HG03457 (cell line): Measurements from ENCODE around the gene RNF13.
"Not testable (repeated sequence)": the region's sequence is repeated elsewhere in the genome, so short reads cannot be mapped to it uniquely, and the experiment has no call there.

Experiments
- ATAC-seq: cut with Tn5 transposase; IDR thresholded peaks from one replicate; pipeline ENCODE4 v1.9.1; 2021; ENCODE audit warnings: moderate number of reproducible peaks; ENCODE audit not compliant: unreplicated experiment

Gene RNF13

GRCh38 chr3:149947231-149947630, 134.2 kb downstream of the RNF13 start:
- ATAC-seq: no peak

- ATAC-seq: no peak
These were observed 136.2 kb downstream of the RNF13 start for GRCh38 chr3:149949181-149949580.

DNA sequence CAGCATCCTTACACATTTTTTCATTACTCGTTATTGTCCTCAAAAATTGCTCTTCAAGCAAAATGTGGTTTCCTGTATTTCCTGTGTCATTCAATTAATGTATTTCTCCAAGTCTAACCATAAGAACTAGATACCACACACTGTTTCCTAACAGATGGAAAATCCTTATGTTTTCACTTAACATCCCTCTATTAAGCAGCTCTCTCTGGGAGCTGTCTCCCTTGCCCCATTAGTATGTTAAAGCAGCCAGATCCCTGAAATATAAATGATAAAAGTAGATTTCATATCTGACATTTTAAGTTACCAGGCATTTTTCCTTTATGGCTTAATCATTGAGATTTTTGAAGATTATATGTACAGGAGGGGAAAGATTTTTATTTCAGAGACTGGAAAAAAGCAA, 141.8 kb downstream of the RNF13 start:
- ATAC-seq: no peak

- ATAC-seq: no peak
These were observed 142.4 kb downstream of the RNF13 start for GRCh38 chr3:149955449-149955848.

- no peak for ATAC-seq
These were observed 144.5 kb downstream of the RNF13 start for GRCh38 chr3:149957361-149958125.

DNA sequence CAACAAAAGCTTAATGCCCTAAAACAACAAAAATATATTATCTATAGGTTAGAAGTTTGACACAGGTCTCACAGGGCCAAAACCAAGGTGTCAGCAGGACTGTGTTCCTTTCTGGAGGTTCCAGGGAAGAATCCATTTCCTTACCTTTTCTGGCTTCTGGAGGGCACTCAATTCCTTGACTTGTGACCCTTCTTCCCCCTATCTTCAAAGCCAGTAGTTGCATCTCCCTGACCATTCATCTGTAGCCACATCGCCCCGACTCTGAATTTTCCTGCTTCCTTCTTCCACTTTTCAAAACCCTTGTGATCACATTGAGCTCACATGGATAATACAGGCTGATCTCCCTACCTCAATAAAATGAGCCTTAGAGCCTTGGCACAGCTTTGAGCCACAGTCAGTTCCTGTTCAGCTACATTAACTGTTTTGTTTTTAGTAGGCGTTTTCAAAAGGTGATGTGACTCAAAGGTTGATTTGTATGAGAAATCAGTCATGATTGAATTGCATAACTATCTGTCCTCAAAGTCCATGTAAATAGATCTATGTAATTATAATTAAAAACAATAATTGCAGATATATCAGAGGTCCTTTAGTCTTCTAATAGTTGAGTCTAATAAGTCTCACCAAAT, 145.3 kb downstream of the RNF13 start:
- no peak for ATAC-seq

DNA sequence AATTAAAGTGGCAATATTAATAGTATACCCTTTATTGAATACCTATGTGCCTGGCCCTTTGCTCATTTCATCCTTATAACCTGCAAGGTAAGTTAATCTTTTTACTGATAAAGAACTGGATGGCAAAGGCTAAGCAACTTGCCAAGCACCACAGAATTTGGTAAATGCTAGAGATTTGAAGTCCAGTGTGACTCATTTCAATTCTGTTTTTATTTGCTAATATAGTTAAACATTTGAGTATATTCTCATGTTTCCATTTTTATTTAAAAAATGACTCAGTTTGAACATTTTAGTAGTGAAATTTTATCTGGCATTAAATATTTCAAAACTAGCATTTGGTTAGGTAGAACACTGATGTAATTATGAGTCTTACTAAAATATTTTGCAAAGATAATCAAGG, 146.4 kb downstream of the RNF13 start:
- no peak for ATAC-seq

DNA sequence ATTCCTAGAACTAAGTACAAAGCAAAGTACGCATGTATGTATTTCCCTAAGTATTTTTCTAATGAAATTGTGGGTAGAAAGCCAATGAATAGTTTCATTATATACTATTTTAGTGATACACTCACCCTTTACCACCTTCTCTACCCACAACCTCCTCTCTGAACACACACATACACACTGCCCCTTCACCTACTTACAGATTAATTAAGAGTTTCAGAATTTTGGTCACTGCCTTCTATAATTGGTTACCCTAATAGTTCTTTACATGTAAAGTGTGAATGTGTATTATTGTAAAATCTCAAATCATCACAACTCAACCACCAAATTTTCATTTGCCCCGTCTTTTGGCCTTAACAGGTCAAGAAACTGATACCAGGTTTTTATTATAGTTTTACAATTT, 150.5 kb downstream of the RNF13 start:
- ATAC-seq: no peak

- ATAC-seq: no peak
These were observed 151.3 kb downstream of the RNF13 start for GRCh38 chr3:149964291-149964690.

GRCh38 chr3:149965278-149965677, 152.3 kb downstream of the RNF13 start:
- ATAC-seq: no peak

- ATAC-seq: no peak
These were observed 154.2 kb downstream of the RNF13 start for GRCh38 chr3:149967086-149967685.

DNA sequence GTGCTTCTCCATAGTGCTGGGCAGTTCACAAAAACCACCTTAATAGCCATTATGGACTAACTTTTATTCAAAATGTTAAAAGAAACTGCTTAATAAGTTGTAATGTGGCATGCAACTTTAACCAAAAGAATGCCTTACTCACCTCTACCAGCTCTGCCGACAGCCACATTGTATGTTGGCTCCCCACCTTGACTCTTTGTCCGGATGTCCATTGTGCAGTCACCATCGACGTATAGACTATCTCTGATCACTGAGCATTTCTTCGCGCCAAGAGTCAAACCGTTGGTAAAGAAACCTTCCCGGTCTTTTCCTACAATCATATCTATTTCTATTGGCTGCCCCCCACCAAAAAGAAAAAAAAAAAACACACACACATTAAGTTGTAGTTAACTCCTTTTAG, 155.2 kb downstream of the RNF13 start:
- no peak for ATAC-seq

- no peak for ATAC-seq
These were observed 156.3 kb downstream of the RNF13 start for GRCh38 chr3:149969110-149969939.

DNA sequence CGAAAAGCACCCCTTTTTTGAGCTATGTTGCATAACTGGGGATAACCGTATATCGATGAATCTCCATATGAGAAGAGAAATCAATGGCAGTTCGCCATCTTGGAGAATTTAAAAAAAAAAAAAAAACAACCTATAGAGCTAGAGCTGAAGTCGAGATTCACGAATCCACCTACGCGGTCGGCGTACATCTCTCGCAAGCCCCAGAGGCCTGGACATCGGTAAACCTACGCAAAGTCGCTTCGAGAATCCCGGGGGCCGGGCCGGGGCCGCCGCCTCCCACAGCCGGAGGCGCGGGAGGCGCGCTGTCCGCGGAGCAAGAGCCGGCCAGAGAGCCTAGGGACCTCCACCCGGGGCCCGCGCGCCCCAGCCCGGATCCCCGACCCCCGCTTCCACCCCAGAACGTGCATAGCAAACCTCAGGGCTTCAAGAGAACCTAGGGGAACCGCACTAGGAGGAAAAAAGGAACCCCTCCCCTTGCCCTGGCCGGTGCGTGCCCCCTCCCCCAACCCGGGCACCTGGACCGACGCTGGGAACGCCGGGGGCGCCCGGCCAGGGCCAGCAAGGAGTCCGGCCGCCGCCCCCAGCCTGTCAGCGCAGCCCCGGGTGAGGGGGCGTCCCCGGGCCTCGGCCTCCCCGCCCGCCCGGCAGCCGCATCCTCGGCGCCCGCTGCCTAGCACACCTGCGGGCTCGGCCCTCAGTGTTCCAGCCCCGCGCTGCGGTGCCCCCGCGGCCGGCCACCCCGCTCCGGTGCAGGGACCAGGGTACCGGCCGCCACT, 157.1 kb downstream of the RNF13 start:
- peak; percentile 58 for ATAC-seq

GRCh38 chr3:149970716-149971402, 157.8 kb downstream of the RNF13 start, which contains the start of gene PFN2:
Gene PFN2 (minus strand): TSS chr3:149970895. CDS start chr3:149970856, 39 bp downstream.
- peak; percentile 26 for ATAC-seq

GRCh38 chr3:149971403-149972075, 158.5 kb downstream of the RNF13 start:
- no peak for ATAC-seq

GRCh38 chr3:149975919-149976318, 162.9 kb downstream of the RNF13 start:
- no peak for ATAC-seq

GRCh38 chr3:149977386-149977785, 164.4 kb downstream of the RNF13 start:
- ATAC-seq: no peak

DNA sequence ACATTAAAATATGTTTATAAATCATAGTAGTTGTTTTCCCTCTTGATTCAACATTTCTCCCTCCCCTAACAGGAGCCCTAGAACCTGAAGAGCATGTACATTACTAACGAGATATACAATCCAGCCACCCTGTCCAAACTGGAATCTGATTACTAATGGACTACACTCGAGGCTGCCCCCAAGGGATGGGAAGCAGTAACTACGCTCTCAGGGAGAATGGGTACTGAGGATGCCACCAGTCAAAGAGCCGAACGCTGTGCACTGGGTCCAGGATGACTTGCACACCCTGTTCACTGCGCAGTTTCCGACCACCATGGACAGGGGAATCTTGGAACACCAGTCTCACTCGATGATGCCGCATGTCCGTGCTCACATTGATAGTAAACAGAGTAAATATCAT, 169.0 kb downstream of the RNF13 start:
- ATAC-seq: not testable (repeated sequence)
